ENCODE data around the gene STOM.

- TF ChIP-seq CTCF (IDR thresholded peaks at IDR 0.05) (no peak), POLR2A (IDR thresholded peaks at IDR 0.05) (no peak)
Measured at GRCh38 chr9:121331549-121331948, 38.5 kb downstream of the STOM start.
